ENCODE data around the gene BAZ1B.
"Not testable (repeated sequence)": the region's sequence is repeated elsewhere in the genome, so short reads cannot be mapped to it uniquely, and the experiment has no call there.

BAZ1B gene

DNA sequence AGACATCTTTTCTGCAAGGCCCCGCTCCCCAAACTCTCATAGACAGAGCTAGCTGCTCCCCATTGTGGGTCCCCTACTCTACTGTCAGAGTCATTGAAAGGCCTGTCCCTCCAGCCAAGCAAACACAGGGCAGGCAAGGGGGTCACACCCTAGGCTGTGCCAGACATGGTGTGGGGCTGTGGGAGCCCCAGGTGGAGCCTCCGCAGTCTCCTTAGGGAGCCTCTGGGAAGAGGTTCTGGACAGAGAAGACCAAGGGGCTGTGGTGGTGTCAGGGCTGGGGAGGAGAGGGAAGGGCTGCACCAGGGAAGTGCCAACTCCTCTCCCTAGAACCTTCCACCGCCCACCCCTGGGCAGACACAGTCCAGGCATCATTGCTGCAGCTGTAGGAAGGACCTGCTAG lies 117.2 kb downstream of the BAZ1B start:
- DNase-seq; H3K27ac ChIP-seq (ENCODE audit: insufficient read depth in 1 of 2, low read depth in 1 of 2, low read length in 2 of 2, poor library complexity in 1 of 2, severe bottlenecking in 2 of 2); H3K27me3 ChIP-seq (replicated peaks in 2 of 5; ENCODE audit: control insufficient read depth in 4 of 5, insufficient read depth in 5 of 5, low read length in 4 of 5); H3K4me3 ChIP-seq (ENCODE audit: control insufficient read depth in 1 of 7, extremely low read depth in 1 of 7, insufficient read depth in 4 of 7, low read depth in 2 of 7, low read length in 6 of 7); CTCF ChIA-PET; POLR2A ChIA-PET; H3K9me3 ChIP-seq (ENCODE audit: control extremely low read depth in 1 of 5, control insufficient read depth in 4 of 5, insufficient read depth in 2 of 5, low read depth in 1 of 5, low read length in 4 of 5); H3K4me1 ChIP-seq (ENCODE audit: control extremely low read depth in 1 of 4, control insufficient read depth in 4 of 4, insufficient read depth in 4 of 4, low read length in 3 of 4); H3K36me3 ChIP-seq (ENCODE audit: control insufficient read depth in 4 of 4, insufficient read depth in 4 of 4, low read length in 3 of 4): not testable (repeated sequence)
- 86% methylated on average over 1 of the region's 3 CpGs for WGBS (ENCODE audit: insufficient coverage)

DNA sequence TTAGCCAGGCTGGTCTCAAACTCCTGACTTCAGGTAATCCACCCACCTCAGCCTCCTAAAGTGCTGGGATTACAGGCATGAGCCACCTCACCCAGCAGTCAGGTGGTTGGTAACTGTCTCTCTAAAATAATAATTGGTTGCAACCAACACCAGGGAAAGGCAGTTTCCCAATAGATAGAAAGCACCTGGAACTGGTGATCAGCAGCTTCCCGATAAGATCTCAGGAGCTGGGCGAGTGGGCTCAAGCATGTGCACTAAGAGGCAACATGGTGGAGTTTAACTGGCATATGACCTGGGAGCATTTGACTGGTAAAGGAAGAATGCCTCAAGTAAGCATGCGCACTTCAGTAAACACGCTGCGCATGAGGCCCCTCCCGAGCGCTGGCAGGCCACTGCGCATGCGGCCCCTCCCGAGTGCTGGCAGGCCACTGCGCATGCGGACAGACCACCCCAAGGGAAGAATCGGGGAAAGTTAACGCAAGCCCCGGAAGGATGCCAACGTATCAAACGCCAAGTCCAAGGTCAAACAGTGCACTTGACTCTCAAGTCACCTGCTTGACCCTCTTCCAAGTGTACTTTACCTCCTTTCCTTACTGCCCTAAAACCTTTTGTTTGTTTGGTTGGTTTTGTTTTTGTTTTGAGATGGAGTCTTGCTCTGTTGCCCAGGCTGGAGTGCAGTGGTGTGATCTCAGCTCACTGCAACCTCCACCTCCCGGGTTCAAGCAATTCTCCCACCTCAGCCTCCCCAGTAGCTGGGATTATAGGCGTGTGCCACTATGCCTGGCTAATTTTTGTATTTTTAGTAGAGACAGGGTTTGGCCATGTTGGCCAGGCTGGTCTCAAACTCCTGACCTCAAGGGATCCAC lies 122.7 kb downstream of the BAZ1B start:
- H3K27me3 ChIP-seq (replicated peaks in 2 of 5; ENCODE audit: control insufficient read depth in 4 of 5, insufficient read depth in 5 of 5, low read length in 4 of 5); POLR2A ChIA-PET; H3K36me3 ChIP-seq (ENCODE audit: control insufficient read depth in 4 of 4, insufficient read depth in 4 of 4, low read length in 3 of 4); H3K9me3 ChIP-seq (ENCODE audit: control extremely low read depth in 1 of 5, control insufficient read depth in 4 of 5, insufficient read depth in 2 of 5, low read depth in 1 of 5, low read length in 4 of 5); H3K27ac ChIP-seq (ENCODE audit: insufficient read depth in 1 of 2, low read depth in 1 of 2, low read length in 2 of 2, poor library complexity in 1 of 2, severe bottlenecking in 2 of 2); CTCF ChIA-PET: not testable (repeated sequence)
- WGBS (ENCODE audit: insufficient coverage) = 38% methylated on average over 15 of the region's 19 CpGs
- Histone ChIP-seq H3K4me1 (ENCODE audit: control extremely low read depth in 1 of 4, control insufficient read depth in 4 of 4, insufficient read depth in 4 of 4, low read length in 3 of 4) (peaks cover 0 to 11% (median 5%) of the 10 kb centered on the region in 4 experiments), H3K4me3 (ENCODE audit: control insufficient read depth in 1 of 7, extremely low read depth in 1 of 7, insufficient read depth in 4 of 7, low read depth in 2 of 7, low read length in 6 of 7) (peak overlapping the region in 4 of 7 experiments; percentile 7 to 43 (median 32))
- DNase-seq = peak; percentile 54 to 71 (median 69)

- DNase-seq = peak; percentile 22 to 46 (median 31)
- ChIA-PET POLR2A (no interaction called here), CTCF (no interaction called here)
- H3K9me3 ChIP-seq (ENCODE audit: control extremely low read depth in 1 of 5, control insufficient read depth in 4 of 5, insufficient read depth in 2 of 5, low read depth in 1 of 5, low read length in 4 of 5) = no peaks in the 10 kb centered on the region
- H3K36me3 ChIP-seq (ENCODE audit: control insufficient read depth in 4 of 4, insufficient read depth in 4 of 4, low read length in 3 of 4) = no peaks in the 10 kb centered on the region
- no peak overlapping the region for H3K27ac ChIP-seq (ENCODE audit: insufficient read depth in 1 of 2, low read depth in 1 of 2, low read length in 2 of 2, poor library complexity in 1 of 2, severe bottlenecking in 2 of 2)
- 5% methylated on average over 9 of the region's 14 CpGs for WGBS (ENCODE audit: insufficient coverage)
- peaks cover 0 to 11% (median 5%) of the 10 kb centered on the region in 4 experiments for H3K4me1 ChIP-seq (ENCODE audit: control extremely low read depth in 1 of 4, control insufficient read depth in 4 of 4, insufficient read depth in 4 of 4, low read length in 3 of 4)
- H3K4me3 ChIP-seq (ENCODE audit: control insufficient read depth in 1 of 7, extremely low read depth in 1 of 7, insufficient read depth in 4 of 7, low read depth in 2 of 7, low read length in 6 of 7) = peak overlapping the region in 6 of 7 experiments; percentile 11 to 66 (median 34)
- no peaks in the 10 kb centered on the region for H3K27me3 ChIP-seq (replicated peaks in 2 of 5; ENCODE audit: control insufficient read depth in 4 of 5, insufficient read depth in 5 of 5, low read length in 4 of 5)
Observed at GRCh38 chr7:73397521-73398281, 124.4 kb downstream of the BAZ1B start.

DNA sequence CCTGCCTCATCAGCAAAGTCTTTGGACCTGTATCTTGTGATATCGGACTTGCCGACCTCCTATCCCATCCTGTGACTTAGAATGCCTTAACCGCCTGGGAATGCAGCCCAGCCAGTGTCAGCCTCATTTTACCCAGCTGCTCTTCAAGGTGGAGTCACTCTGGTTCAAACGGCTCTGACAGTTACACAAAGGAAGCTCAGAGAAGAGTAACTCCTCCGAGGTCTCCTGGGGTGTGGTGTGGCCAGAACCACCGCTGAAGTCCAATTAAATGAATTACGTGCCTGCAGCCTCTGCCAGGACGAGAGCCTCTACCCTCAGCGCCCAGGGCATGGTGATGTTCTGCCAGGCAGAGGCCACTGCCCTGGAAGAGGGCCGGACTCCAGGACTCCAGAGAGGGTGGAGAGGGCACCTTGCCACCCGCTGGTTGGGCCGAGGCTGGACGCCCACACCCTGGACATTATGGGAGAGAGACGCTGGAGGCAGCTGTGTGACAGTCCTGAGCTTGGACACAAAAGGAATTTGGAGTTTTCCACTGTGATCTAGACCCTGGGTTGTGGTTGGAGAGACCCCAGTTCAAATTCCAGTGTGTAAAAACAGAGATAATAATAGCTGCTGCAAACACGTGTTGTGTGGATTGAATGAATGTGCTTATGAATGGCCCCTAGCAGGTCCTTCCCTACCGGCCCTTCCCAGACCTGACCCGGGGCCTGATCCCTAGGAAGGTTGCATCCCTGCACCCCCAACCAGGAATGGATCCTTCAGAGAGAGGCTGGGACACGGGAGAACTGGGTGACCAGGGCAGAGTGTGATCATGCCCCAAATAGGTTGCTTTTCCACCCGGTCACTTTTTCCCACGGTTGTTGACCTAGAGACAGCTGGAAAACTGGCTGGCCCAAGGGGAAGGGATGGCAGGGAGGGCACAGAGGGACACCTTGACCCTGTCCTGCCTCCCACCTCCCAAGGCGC lies 126.3 kb downstream of the BAZ1B start:
- H3K4me3 ChIP-seq (ENCODE audit: control insufficient read depth in 1 of 7, extremely low read depth in 1 of 7, insufficient read depth in 4 of 7, low read depth in 2 of 7, low read length in 6 of 7) = no peak overlapping the region
- H3K36me3 ChIP-seq (ENCODE audit: control insufficient read depth in 4 of 4, insufficient read depth in 4 of 4, low read length in 3 of 4) = no peaks in the 10 kb centered on the region
- 92% methylated on average over 20 of the region's 21 CpGs for WGBS (ENCODE audit: insufficient coverage)
- ChIA-PET POLR2A (no interaction called here), CTCF (interaction anchor here (1.8 kb wide), 1 partner anchor 8 kb away, joined by 4 read pairs; no protein-coding TSS in a partner anchor)
- no peak overlapping the region for H3K27ac ChIP-seq (ENCODE audit: insufficient read depth in 1 of 2, low read depth in 1 of 2, low read length in 2 of 2, poor library complexity in 1 of 2, severe bottlenecking in 2 of 2)
- DNase-seq = no peak
- H3K27me3 ChIP-seq (replicated peaks in 2 of 5; ENCODE audit: control insufficient read depth in 4 of 5, insufficient read depth in 5 of 5, low read length in 4 of 5) = peaks cover 0 to 3% (median 0%) of the 10 kb centered on the region in 5 experiments
- H3K9me3 ChIP-seq (ENCODE audit: control extremely low read depth in 1 of 5, control insufficient read depth in 4 of 5, insufficient read depth in 2 of 5, low read depth in 1 of 5, low read length in 4 of 5) = peaks cover 0 to 5% (median 0%) of the 10 kb centered on the region in 5 experiments
- peaks cover 0 to 11% (median 5%) of the 10 kb centered on the region in 4 experiments for H3K4me1 ChIP-seq (ENCODE audit: control extremely low read depth in 1 of 4, control insufficient read depth in 4 of 4, insufficient read depth in 4 of 4, low read length in 3 of 4)

GRCh38 chr7:73394422-73394821 lies 127.7 kb downstream of the BAZ1B start:
- POLR2A ChIA-PET = no interaction called here
- WGBS (ENCODE audit: insufficient coverage) = 100% methylated on average over 1 of the region's 3 CpGs
- peaks cover 0 to 11% (median 4%) of the 10 kb centered on the region in 4 experiments for H3K4me1 ChIP-seq (ENCODE audit: control extremely low read depth in 1 of 4, control insufficient read depth in 4 of 4, insufficient read depth in 4 of 4, low read length in 3 of 4)
- CTCF ChIA-PET = no interaction called here
- peaks cover 0 to 3% (median 0%) of the 10 kb centered on the region in 5 experiments for H3K27me3 ChIP-seq (replicated peaks in 2 of 5; ENCODE audit: control insufficient read depth in 4 of 5, insufficient read depth in 5 of 5, low read length in 4 of 5)
- no peak overlapping the region for H3K4me3 ChIP-seq (ENCODE audit: control insufficient read depth in 1 of 7, extremely low read depth in 1 of 7, insufficient read depth in 4 of 7, low read depth in 2 of 7, low read length in 6 of 7)
- no peak overlapping the region for H3K27ac ChIP-seq (ENCODE audit: insufficient read depth in 1 of 2, low read depth in 1 of 2, low read length in 2 of 2, poor library complexity in 1 of 2, severe bottlenecking in 2 of 2)
- no peaks in the 10 kb centered on the region for H3K36me3 ChIP-seq (ENCODE audit: control insufficient read depth in 4 of 4, insufficient read depth in 4 of 4, low read length in 3 of 4)
- DNase-seq = peak in 1 of 3 donors; percentile 5
- peaks cover 0 to 15% (median 2%) of the 10 kb centered on the region in 5 experiments for H3K9me3 ChIP-seq (ENCODE audit: control extremely low read depth in 1 of 5, control insufficient read depth in 4 of 5, insufficient read depth in 2 of 5, low read depth in 1 of 5, low read length in 4 of 5)

DNA sequence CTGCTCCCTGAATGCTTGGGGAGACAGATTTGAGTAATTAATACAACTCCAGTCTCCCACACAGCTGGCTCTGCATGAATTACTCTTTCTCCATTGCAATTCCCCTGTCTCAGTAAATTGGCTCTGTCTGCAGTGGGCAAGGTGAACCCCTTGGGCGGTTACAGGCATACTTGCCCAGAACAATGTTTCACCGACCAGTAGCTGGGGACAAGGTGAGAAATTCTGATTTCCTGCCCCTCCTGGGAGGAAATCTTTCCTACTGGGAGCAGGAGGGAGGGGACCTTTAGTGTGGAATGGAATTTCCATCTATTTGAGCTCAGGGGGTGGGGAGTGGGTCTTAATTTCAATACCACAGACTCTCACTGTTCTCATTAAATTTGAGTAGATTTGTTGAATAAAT lies 130.7 kb downstream of the BAZ1B start:
- Histone ChIP-seq H3K27ac (ENCODE audit: insufficient read depth in 1 of 2, low read depth in 1 of 2, low read length in 2 of 2, poor library complexity in 1 of 2, severe bottlenecking in 2 of 2) (no peak overlapping the region), H3K27me3 (replicated peaks in 2 of 5; ENCODE audit: control insufficient read depth in 4 of 5, insufficient read depth in 5 of 5, low read length in 4 of 5) (peaks cover 0 to 3% (median 0%) of the 10 kb centered on the region in 5 experiments), H3K36me3 (ENCODE audit: control insufficient read depth in 4 of 4, insufficient read depth in 4 of 4, low read length in 3 of 4) (no peaks in the 10 kb centered on the region), H3K9me3 (ENCODE audit: control extremely low read depth in 1 of 5, control insufficient read depth in 4 of 5, insufficient read depth in 2 of 5, low read depth in 1 of 5, low read length in 4 of 5) (peaks cover 4 to 35% (median 8%) of the 10 kb centered on the region in 5 experiments), H3K4me1 (ENCODE audit: control extremely low read depth in 1 of 4, control insufficient read depth in 4 of 4, insufficient read depth in 4 of 4, low read length in 3 of 4) (no peaks in the 10 kb centered on the region), H3K4me3 (ENCODE audit: control insufficient read depth in 1 of 7, extremely low read depth in 1 of 7, insufficient read depth in 4 of 7, low read depth in 2 of 7, low read length in 6 of 7) (no peak overlapping the region)
- DNase-seq = no peak
- WGBS (ENCODE audit: insufficient coverage) = 64% methylated on average over 2 of the region's 2 CpGs
- ChIA-PET CTCF (interaction anchor here (1.1 kb wide), 1 partner anchor 67 kb away, joined by 3 read pairs; no protein-coding TSS in a partner anchor), POLR2A (no interaction called here)

Measured in common myeloid progenitor, CD34-positive (primary cell).